Measurements from ENCODE around the gene PRDM16.

The PRDM16 gene

DNA sequence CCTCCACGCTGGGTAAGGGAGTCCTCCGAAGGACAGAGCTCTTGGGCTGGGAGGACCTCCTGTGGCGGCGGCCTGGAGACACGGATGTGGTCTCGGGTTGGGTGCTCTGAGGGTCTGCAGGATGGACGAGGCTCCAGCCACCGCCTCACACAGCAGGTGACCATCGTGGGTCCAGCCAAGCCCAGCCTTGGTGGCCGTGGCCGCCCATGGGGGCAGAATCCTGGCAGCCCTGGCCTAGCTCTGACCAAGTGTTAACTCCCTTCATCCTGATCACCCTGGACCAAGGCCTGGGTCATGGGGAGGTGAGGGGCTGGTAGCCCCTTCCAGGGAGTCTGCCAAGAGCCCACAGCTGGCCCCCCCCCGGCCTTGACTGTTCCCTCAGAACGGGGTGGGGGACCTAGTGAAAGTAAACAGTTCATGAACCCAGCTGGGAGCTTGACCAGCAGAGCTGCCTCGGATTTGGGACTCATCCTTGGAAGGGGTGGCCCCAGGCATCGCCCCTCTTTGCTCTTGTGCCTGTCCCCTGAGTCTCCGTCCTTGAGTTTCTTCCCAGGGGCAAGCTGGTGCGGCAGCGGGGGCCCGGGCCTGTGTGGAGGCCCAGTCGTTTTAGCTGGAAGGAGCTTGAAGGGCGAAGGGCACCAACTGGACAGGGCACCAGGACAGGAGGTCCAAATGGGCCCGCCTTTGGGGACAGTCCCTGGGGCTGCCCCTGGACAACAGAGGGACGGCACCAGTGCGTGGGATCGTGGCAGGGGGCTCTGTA is 403.3 kb downstream of the PRDM16 start:
- DNase-seq (ENCODE audit: low read depth in 2 of 2), result no peak

DNA sequence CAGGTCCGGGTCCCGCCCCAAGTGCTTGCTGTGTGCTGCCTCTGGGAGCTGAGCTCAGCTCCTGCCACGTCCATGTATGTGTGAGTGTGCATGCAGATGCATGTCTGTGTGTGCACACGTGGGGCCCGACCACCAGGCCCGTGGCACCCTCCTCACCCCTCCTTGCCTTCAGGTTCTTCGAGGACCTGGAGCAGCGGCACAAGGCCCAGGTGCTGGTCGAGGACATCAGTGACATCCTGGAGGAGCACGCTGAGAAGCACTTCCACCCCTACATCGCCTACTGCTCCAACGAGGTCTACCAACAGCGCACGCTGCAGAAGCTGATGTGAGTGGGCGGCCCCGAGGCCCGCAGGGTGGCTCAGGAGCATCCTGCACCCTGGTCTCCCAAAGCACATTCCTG is 403.9 kb downstream of the PRDM16 start:
- DNase-seq (ENCODE audit: low read depth in 2 of 2), result no peak

DNA sequence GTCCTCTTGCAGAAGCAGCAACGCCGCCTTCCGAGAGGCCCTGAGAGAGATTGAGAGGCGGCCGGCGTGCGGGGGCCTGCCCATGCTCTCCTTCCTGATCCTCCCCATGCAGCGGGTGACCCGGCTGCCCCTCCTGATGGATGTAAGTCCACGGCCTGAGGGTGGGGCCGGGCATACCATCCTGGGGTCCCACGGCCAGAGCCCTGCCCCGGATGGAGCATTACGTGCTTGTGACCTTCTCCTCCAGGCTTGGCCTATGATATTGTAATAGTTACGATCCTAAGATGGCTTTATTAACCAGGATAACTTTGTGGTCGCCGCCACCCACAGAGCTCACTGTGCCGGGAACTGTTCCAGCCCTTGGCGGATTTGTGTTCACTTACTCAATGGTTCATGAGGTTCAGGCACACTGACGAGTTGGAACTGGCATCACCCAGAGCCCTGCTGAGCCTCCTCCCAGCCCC is 404.4 kb downstream of the PRDM16 start:
- no peak for DNase-seq (ENCODE audit: low read depth in 2 of 2)

GRCh38 chr1:3474016-3474415 is 405.0 kb downstream of the PRDM16 start:
- no peak for DNase-seq (ENCODE audit: low read depth in 2 of 2)

DNA sequence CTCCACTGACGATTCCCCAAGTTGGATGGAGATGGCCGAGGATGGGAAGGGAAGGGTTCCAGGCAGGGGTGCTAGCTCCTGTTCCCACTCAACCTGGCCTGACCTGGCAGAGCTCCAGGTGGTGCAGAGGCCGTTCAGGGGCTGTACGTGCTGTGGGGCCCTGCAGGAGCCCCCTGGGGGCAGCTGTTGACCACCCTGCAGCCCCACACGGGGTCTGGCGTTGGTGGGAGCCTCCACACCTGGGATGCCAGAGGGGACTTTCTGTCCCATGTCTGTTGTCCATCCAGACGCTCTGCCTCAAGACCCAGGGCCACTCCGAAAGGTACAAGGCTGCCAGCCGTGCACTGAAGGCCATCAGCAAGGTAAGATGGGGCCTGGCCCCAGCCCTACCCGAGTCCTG is 405.4 kb downstream of the PRDM16 start:
- no peak for DNase-seq (ENCODE audit: low read depth in 2 of 2)

DNA sequence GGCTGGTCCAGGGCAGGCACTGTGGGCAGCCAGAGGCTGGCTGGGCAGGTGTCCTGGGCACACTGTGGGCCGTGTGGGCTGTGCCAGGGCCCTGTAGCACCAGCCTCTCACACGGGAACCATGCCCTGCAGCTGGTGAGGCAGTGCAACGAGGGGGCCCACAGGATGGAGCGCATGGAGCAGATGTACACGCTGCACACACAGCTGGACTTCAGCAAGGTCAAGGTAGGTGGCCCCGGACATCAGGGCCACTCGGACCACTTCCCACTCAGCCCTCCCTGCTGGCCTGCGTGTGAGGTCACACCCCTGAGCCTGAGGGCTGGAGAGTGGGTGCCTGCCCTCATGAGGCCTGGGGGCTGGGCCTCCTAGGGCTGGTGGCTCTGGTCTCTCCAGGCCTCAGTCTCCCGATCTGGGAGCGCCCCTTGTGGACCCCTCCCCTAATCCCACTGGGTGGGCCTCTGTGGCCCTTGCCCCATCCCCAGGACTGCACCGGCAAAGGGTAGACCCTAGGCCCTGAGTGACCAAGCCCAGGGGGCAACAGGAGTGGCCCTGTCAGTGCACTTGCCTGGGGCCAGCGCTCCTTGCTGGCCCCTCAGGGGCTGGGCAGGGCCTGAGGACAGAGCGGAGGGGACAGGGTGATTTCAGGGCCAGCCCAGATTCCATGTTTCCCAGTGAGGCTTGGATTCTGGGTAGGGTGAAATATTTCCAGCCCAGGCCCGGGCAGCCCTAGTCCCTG is 407.0 kb downstream of the PRDM16 start:
- DNase-seq (ENCODE audit: low read depth in 2 of 2), result no peak

DNA sequence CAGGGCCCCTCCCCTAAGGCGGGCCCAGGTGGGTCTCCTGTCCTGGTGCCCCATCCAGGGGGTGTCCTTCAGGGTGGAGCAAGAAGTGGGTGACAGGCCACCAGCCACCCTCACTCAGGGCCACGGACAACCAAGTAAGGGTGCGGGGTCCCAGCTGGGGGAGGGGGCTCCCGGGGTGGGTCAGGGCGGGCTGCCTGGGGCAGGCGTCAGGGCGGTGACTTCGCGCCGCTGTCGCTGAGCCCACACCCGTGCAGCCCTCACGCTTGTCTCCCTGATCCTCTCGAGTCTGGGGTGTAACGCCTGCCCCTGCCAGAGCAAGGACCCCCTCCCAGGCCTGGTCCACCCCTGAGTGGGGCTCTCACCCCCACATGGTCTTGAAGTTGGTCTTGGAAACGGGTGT is 407.7 kb downstream of the PRDM16 start:
- DNase-seq (ENCODE audit: low read depth in 2 of 2), result no peak

DNA sequence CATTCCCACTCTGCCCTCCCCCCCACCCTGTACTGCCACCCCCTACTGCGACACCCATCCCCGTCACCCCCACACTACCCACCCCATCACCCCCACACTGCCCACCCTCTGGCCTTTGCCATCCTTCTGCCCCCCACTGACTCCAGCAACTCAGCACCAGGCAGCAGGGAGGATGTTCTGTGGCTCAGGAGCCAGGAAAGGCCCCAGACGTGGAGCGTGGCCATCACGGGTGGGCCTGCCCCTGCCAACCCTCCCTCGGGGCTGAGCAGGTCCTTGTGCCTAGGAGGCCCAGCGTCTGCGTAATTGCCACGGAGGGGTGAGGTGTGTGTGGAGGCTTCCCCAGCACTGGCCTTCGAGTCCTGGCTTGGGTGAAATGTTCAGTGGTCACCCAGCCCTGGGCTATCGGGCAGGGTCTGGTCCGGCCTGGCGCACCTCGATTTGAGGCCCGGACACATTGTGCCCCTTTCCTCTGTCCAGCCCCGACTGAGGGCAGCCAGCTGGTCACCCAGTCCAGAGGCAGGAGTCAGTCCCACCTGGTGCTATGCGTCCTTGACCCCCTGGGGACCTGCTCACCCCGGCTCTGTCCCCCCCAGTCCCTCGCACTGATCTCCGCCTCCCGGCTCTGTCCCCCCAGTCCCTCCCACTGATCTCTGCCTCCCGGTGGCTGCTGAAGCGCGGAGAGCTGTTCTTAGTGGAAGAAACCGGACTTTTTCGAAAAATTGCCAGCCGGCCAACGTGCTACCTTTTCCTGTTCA is 408.4 kb downstream of the PRDM16 start:
- DNase-seq (ENCODE audit: low read depth in 2 of 2), result no peak

DNA sequence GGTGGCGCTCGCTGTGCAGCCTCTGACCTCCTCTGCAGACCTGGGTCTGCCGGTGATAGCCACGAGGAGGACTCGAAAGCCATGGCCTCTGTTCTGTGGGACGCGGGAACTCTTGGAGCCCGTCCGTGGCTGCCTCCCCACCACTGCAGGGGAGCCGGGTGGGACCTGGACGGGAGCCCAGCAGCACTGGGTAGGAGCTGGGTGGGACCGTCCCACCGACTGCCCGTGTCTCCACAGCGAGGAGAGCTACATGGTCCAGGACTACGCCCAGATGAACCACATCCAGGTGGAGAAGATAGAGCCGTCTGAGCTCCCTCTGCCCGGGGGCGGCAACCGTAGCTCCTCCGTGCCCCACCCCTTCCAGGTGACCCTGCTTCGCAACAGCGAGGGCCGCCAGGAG is 409.2 kb downstream of the PRDM16 start:
- DNase-seq (ENCODE audit: low read depth in 2 of 2), result no peak

DNA sequence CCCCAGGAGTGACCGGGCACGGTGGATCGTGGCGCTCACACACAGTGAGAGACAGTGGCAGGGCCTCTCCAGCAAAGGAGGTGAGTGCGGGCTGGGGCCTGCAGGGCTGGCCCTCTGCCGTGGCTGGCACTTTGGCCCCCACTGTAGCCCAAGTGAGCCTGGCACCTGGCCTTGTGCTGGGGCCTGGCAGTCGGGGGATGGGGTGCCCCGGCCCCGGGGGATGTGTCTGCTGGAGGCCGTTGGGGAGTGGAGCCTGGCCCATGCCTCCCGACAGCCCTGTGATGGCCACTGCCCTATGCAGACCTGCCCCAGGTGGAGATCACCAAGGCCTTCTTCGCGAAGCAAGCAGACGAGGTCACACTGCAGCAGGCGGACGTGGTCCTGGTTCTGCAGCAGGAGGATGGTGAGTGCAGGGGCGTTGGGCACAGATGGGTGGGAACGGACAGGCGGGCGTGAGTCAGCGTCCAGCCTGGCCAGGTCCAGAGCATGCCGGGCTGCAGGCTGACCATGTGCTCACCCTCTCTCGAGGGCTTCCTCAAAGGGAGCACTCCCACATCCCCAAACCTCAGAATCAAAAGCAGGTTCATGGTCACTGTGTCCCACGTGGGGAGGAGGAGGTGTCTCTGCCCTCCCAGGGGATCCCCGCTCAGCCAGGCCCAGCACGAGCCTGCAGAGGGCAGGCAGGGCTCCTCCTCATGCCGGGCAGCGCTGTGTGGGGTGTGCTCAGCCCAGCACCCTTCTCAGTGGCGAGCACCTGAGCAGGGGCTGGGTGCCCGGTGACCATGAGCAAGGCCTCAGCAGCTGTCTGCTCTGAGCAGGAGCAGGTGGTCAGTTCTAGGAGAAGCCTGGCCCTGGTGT is 410.7 kb downstream of the PRDM16 start:
- no peak for DNase-seq (ENCODE audit: low read depth in 2 of 2)

DNA sequence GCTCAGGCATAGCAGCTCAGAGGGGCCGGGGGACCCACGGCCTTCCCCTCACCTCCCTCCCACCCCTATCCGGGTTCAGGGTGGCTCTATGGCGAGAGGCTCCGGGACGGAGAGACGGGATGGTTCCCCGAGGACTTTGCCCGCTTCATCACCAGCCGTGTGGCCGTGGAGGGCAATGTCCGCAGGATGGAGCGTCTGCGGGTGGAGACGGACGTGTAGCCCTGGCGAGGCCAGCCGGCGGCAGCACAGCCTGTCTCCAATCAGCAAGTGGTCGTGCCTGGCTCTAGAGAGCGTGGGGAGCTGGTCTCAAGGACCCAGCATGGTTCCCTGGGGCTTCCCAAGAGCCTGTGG is 411.3 kb downstream of the PRDM16 start:
- no peak for DNase-seq (ENCODE audit: low read depth in 2 of 2)

DNA sequence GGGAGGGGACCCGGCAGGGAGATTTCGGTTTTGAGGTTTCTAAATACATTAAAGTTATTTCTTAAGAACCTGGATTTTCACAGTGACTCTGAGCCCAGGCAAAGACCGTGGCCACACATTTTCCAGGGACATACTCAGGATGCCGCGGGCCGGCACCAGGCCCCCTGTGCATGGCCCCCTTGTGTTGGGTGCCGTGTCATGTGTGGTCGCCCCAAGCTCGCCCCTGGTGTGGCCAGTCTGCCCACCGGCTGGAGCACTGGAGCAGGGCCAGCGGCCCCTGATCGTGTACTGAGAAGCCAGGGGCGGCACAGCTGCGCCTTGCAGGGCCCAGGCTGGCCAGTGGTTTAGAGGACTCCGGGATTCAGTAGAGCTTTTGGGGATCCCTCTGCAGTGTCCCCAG is 412.0 kb downstream of the PRDM16 start:
- no peak for DNase-seq (ENCODE audit: low read depth in 2 of 2)

GRCh38 chr1:3481836-3482375 is 412.9 kb downstream of the PRDM16 start:
- no peak for DNase-seq (ENCODE audit: low read depth in 2 of 2)

DNA sequence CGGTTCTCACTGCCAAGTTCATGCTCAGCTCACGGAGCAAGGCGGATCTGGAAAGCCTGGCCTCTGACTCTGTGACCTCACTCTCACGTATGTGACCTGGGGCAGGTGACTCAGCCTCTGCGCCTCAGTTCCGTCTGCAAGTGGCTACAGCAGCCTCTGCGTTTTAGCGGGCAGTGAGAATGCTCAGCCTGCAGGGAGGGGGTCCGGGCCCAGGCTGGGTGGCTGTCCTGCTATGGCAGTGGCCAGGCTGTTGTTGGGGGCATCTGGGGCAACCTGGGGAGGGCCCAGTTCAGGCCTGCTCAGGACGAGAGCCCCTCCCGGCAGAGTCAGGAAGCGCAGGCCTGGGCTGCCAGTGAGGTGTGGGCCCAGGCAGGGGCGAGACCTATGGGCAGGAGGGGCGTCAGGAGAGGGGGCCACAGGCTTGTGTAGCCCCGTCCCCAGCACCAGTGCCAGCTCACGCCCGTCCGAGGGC is 413.4 kb downstream of the PRDM16 start:
- DNase-seq (ENCODE audit: low read depth in 2 of 2), result no peak

DNA sequence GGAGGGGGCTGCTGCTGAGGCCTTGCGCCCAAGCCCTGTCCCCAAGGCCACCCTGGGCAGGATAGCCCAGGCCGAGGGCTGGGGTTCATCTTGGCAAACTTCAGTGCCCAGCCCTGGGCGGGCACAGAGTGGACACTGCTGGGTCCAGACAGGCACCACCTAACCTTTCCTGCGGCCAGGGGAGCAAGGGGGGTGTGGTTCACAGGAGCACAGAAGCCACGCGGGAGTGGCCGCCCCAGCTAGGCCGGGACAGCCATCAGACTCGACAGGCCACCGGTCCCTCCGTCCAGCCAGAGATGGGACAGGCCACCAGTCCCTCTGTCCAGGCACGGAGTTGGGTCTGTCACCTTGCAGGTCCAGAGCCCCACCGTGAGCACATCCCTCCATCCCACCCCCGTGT is 414.4 kb downstream of the PRDM16 start:
- DNase-seq (ENCODE audit: low read depth in 2 of 2), result no peak

DNA sequence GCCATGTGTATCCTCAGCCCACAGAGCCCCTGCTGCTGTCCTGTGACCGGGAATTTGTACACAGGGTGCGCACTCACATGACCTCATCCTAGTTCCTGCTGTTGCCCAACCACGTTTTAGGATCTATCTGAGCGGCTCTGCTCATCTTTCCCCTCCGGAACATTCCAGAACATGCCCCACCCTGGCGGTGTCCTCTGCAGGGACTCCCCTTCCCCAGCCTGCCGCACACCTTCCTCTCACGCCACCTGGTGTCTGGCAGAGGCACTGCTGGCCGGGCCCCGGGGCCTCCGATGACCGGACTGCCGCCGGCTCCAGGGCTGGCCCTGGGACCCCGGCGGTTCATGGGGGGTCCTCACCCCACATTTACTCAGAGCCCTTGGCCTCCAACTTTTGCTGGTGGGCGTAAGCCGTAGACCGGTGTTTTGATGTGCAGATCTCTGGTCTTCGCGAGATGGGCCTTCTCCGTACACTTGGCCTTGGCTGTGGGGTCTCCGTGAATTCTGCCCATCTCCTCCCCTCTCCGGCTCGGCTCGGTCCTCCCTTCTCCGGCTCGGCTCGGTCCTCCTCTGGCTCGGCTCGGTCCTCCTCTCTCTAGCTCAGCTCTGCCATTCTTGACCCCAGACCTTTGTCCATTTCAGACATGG is 414.9 kb downstream of the PRDM16 start:
- DNase-seq (ENCODE audit: low read depth in 2 of 2), result no peak

DNA sequence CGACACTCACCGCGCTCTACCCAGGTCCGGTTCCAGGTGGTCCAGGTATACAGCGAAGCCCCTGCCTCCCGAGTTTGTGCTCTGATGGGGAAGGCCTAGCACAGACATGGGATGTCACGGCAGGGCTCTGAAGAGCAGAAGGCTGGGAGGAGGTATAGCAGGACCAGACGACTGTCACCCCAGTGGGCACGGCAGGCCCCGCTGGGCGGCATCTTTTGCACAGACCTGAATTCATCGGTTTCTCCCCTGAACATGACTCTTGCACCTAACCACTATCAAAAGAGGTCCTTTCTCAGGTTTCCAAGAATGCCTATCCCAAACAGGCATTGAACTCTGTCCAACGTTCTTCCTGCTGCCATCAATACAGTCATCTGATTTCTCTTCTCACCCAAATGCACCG is 416.0 kb downstream of the PRDM16 start:
- DNase-seq (ENCODE audit: low read depth in 2 of 2), result no peak

Measured in stimulated activated CD8-positive, alpha-beta memory T cell treated with anti-CD3 and anti-CD28 coated beads, Interleukin-15, amount 100 ng/mL, for 4 hours (primary cell).